Sigmoid colon (tissue), 7 donors: Measurements from ENCODE around the gene GPR55. TPM values are rescaled to one million over a fixed set of nuclear protein-coding genes. Genes with fewer than 3 reads are reported as not detected.

Experiments used
- DNase-seq: peaks from one replicate; pipeline ENCODE4 v3.0.0-alpha.2; 2019
- H3K27ac ChIP-seq, 4 donors: fragments of 200-600 bp; sonication (generic); one replicate each; pipeline ENCODE4 v1.5.1; 2016 to 2019; ENCODE audit warnings: mild to moderate bottlenecking in 1 of 4
- H3K27me3 ChIP-seq, 3 donors: fragments of 200-600 bp; sonication (generic); one replicate each; pipeline ENCODE4 v1.5.1; 2019; ENCODE audit warnings: mild to moderate bottlenecking in 1 of 3
- H3K36me3 ChIP-seq, 4 donors: fragments of 200-600 bp; sonication (generic); one replicate each; pipeline ENCODE4 v1.5.1; 2016 to 2019
- H3K4me1 ChIP-seq, 4 donors: fragments of 200-600 bp; sonication (generic); one replicate each; pipeline ENCODE4 v1.5.1; 2017 to 2019
- H3K4me3 ChIP-seq, 4 donors: fragments of 200-600 bp; sonication (generic); one replicate each; pipeline ENCODE4 v1.5.1; 2017 to 2019; ENCODE audit warnings: mild to moderate bottlenecking in 2 of 4, moderate library complexity in 1 of 4
- H3K9me3 ChIP-seq, 4 donors: fragments of 200-600 bp in 3 of 4; sonication (generic) in 3 of 4; one replicate each; pipeline versions ENCODE4 v1.5.1 to v1.6.1; 2013 to 2019
- CTCF ChIP-seq, 4 experiments: fragments of 450-650 bp in 3 of 4; fragments of 200-600 bp in 1 of 4; IDR thresholded peaks; one replicate each; pipeline ENCODE4 v1.5.1; 2016 to 2019; ENCODE audit warnings: antibody characterized with exemption in 4 of 4, mild to moderate bottlenecking in 3 of 4, moderate library complexity in 2 of 4
- EP300 ChIP-seq, 4 donors: sonication (generic); formaldehyde crosslinking; IDR thresholded peaks; one replicate each; pipeline ENCODE4 v1.6.1; 2017; ENCODE audit warnings: antibody characterized with exemption in 4 of 4
- POLR2A ChIP-seq, 2 donors: fragments of 450-650 bp; IDR thresholded peaks; one replicate each; pipeline ENCODE4 v1.6.1; 2016; ENCODE audit warnings: antibody characterized with exemption in 2 of 2, mild to moderate bottlenecking in 2 of 2, moderate library complexity in 2 of 2
- POLR2AphosphoS5 ChIP-seq, 4 donors: sonication (generic); formaldehyde crosslinking; IDR thresholded peaks; one replicate each; pipeline ENCODE4 v1.6.1; 2017; ENCODE audit warnings: antibody characterized with exemption in 4 of 4
- WGBS, 2 donors: extraction: QIAGEN DNeasy Blood & Tissue Kit; methylation state at CpG; one replicate each; pipeline ENCODE4 v1.1.7; 2013; 5-methylcytosine and 5-hydroxymethylcytosine counted together
- intact Hi-C: fragments of 100-400 bp; cut with DNase I; formaldehyde crosslinking; loops from one replicate; pipeline ENCODE4 v1.15.1; 2023
- polyA plus RNA-seq, 3 donors: library from polyadenylated mRNA; stranded (reverse); fragments of 200-250 nt; gene quantifications; one replicate each; pipeline ENCODE4 v1.2.3, GENCODE V29; 2013
- total RNA-seq, 4 donors: library from RNA; depleted of rRNA; stranded (reverse); fragments of >200 nt; gene quantifications; one replicate each; pipeline ENCODE4 v1.1.0, GENCODE V29; 2016
- donor health status: healthy with polysubstance abuse.
- donor health status: Bipolar disorder and iron deficiency.
- donor health status: healthy.

GPR55 gene
- total and polyA plus RNA-seq, 7 donors, result 0.23 to 1.4 TPM; not detected in 5

- TF ChIP-seq POLR2AphosphoS5 (IDR thresholded peaks at IDR 0.05) (no peak), EP300 (IDR thresholded peaks at IDR 0.05) (no peak), POLR2A (IDR thresholded peaks at IDR 0.05) (no peak), CTCF (IDR thresholded peaks at IDR 0.05) (no peak)
- H3K4me1 ChIP-seq, result no peaks in the 10 kb centered on the region
- 62 to 82% methylated on average over 18 of the region's 18 CpGs for WGBS, 2 donors
- DNase-seq, result peak; percentile 48
- H3K27ac ChIP-seq, result no peak overlapping the region
- H3K27me3 ChIP-seq, result no peaks in the 10 kb centered on the region
- no peak overlapping the region for H3K4me3 ChIP-seq
- no peaks in the 10 kb centered on the region for H3K36me3 ChIP-seq
- intact Hi-C loops, result no loop called here
- H3K9me3 ChIP-seq, result no peaks in the 10 kb centered on the region
Observed at GRCh38 chr2:230905448-230906421, 19.3 kb downstream of the GPR55 start.

GRCh38 chr2:230904856-230905447 is 20.1 kb downstream of the GPR55 start:
- Histone ChIP-seq H3K4me3 (no peak overlapping the region), H3K36me3 (no peaks in the 10 kb centered on the region), H3K27ac (no peak overlapping the region), H3K9me3 (no peaks in the 10 kb centered on the region), H3K27me3 (no peaks in the 10 kb centered on the region), H3K4me1 (no peaks in the 10 kb centered on the region)
- DNase-seq, result peak; percentile 42
- intact Hi-C loops, result loop anchor here (5.0 kb wide), 1 partner anchor 82 kb away; no protein-coding TSS in a partner anchor
- TF ChIP-seq POLR2A (IDR thresholded peaks at IDR 0.05) (no peak), EP300 (IDR thresholded peaks at IDR 0.05) (no peak), POLR2AphosphoS5 (IDR thresholded peaks at IDR 0.05) (no peak), CTCF (IDR thresholded peaks at IDR 0.05) (no peak)
- 81 to 91% methylated on average over 15 of the region's 15 CpGs for WGBS, 2 donors

- DNase-seq, result peak; percentile 38
- Histone ChIP-seq H3K27ac (no peak overlapping the region), H3K27me3 (no peaks in the 10 kb centered on the region), H3K4me1 (no peaks in the 10 kb centered on the region), H3K36me3 (no peaks in the 10 kb centered on the region), H3K4me3 (no peak overlapping the region), H3K9me3 (no peaks in the 10 kb centered on the region)
- TF ChIP-seq EP300 (IDR thresholded peaks at IDR 0.05), result no peak
- TF ChIP-seq CTCF (IDR thresholded peaks at IDR 0.05), result no peak
- TF ChIP-seq POLR2AphosphoS5 (IDR thresholded peaks at IDR 0.05), result no peak
- no peak for TF ChIP-seq POLR2A (IDR thresholded peaks at IDR 0.05)
- 88 to 92% methylated on average over 19 of the region's 19 CpGs for WGBS, 2 donors
- intact Hi-C loops, result loop anchor here (5.0 kb wide), 1 partner anchor 84 kb away; no protein-coding TSS in a partner anchor
Observed at GRCh38 chr2:230903231-230904150, 21.6 kb downstream of the GPR55 start.

GRCh38 chr2:230902180-230902899 is 22.7 kb downstream of the GPR55 start:
- no peak for TF ChIP-seq POLR2A (IDR thresholded peaks at IDR 0.05)
- no peak for TF ChIP-seq EP300 (IDR thresholded peaks at IDR 0.05)
- TF ChIP-seq CTCF (IDR thresholded peaks at IDR 0.05), result peak in 2 of 4 experiments; percentile 14 to 27
- DNase-seq, result peak; percentile 50
- Histone ChIP-seq H3K4me1 (no peaks in the 10 kb centered on the region), H3K36me3 (no peaks in the 10 kb centered on the region), H3K9me3 (no peaks in the 10 kb centered on the region), H3K27ac (no peak overlapping the region), H3K27me3 (no peaks in the 10 kb centered on the region), H3K4me3 (no peak overlapping the region)
- whole genome bisulfite sequencing, 2 donors, result 40 to 48% methylated on average over 8 of the region's 8 CpGs
- intact Hi-C loops, result loop anchor here (5.0 kb wide), 1 partner anchor 85 kb away; no protein-coding TSS in a partner anchor
